GM18526 (cell line): Measurements from ENCODE around the gene GABRB1.

Source experiments
- POLR2A ChIP-seq: IDR thresholded peaks from 3 replicates; pipeline ENCODE4 v1.6.1; 2011; ENCODE audit not compliant: insufficient read length; ENCODE audit errors: extremely low read depth

GABRB1 gene

GRCh38 chr4:47031011-47031678, at the start of gene GABRB1:
TSS of gene GABRB1 (plus strand) at chr4:47031567.
- TF ChIP-seq POLR2A = no peak

GRCh38 chr4:46984781-46985180, 46.6 kb upstream of the GABRB1 start:
- TF ChIP-seq POLR2A = no peak

- no peak for TF ChIP-seq POLR2A
Observed at GRCh38 chr4:46986922-46987638, 44.3 kb upstream of the GABRB1 start.

GRCh38 chr4:46992338-46992737, 39.0 kb upstream of the GABRB1 start:
- TF ChIP-seq POLR2A = no peak

GRCh38 chr4:46993075-46994006, 38.0 kb upstream of the GABRB1 start, which contains the start of gene GABRA4:
TSS of gene GABRA4 (minus strand) at chr4:46993581. CDS start at chr4:46993424, 157 bp downstream.
- TF ChIP-seq POLR2A = no peak

GRCh38 chr4:46994007-46994405, 37.4 kb upstream of the GABRB1 start:
- no peak for TF ChIP-seq POLR2A

GRCh38 chr4:46999566-46999965, 31.8 kb upstream of the GABRB1 start:
- TF ChIP-seq POLR2A = no peak

- TF ChIP-seq POLR2A = no peak
Observed at GRCh38 chr4:47000406-47000805, 31.0 kb upstream of the GABRB1 start.

GRCh38 chr4:47002580-47002979, 28.8 kb upstream of the GABRB1 start:
- no peak for TF ChIP-seq POLR2A

- no peak for TF ChIP-seq POLR2A
Observed at GRCh38 chr4:47010347-47010911, 20.9 kb upstream of the GABRB1 start.

GRCh38 chr4:47010912-47011446, 20.4 kb upstream of the GABRB1 start:
- no peak for TF ChIP-seq POLR2A

- TF ChIP-seq POLR2A = no peak
Observed at GRCh38 chr4:47012676-47013075, 18.7 kb upstream of the GABRB1 start.

GRCh38 chr4:47013373-47013772, 18.0 kb upstream of the GABRB1 start:
- no peak for TF ChIP-seq POLR2A

- TF ChIP-seq POLR2A = no peak
Observed at GRCh38 chr4:47017081-47017480, 14.3 kb upstream of the GABRB1 start.

- no peak for TF ChIP-seq POLR2A
Observed at GRCh38 chr4:47017494-47017893, 13.9 kb upstream of the GABRB1 start.
